ENCODE results near the gene CORO6. TPM values are rescaled to one million over a fixed set of nuclear protein-coding genes. Genes with fewer than 3 reads are reported as not detected.

CORO6 gene
- total and polyA plus RNA-seq, 2 of the 13 experiments (the other 11 are each of a cell fraction or from before 2014, with no cell fraction given): 0.42 to 0.82 TPM

DNA sequence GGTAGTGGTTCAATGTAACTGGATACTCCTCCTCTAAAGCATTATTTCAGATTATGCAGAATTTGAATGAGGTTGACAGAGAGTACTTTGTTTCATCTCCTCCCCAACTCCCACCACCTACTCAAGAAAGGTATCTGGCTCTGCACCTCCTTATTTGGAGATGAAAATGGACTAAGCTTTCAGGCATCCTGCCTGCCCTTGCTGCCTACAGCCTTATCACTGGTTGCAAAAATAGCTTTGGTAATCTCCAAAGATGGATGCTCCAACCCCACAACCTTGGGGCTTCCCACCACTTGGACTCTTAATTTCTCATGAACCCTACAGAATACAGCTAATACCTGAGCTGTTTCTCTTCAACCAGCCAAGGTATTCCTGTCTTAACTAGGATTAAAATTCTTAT is 45.3 kb upstream of the CORO6 start (continued):
- TF ChIP-seq, protein P1, sequence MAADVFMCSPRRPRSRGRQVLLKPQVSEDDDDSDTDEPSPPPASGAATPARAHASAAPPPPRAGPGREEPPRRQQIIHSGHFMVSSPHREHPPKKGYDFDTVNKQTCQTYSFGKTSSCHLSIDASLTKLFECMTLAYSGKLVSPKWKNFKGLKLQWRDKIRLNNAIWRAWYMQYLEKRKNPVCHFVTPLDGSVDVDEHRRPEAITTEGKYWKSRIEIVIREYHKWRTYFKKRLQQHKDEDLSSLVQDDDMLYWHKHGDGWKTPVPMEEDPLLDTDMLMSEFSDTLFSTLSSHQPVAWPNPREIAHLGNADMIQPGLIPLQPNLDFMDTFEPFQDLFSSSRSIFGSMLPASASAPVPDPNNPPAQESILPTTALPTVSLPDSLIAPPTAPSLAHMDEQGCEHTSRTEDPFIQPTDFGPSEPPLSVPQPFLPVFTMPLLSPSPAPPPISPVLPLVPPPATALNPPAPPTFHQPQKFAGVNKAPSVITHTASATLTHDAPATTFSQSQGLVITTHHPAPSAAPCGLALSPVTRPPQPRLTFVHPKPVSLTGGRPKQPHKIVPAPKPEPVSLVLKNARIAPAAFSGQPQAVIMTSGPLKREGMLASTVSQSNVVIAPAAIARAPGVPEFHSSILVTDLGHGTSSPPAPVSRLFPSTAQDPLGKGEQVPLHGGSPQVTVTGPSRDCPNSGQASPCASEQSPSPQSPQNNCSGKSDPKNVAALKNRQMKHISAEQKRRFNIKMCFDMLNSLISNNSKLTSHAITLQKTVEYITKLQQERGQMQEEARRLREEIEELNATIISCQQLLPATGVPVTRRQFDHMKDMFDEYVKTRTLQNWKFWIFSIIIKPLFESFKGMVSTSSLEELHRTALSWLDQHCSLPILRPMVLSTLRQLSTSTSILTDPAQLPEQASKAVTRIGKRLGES (CRISPR knock-in tag; IDR thresholded peaks at IDR 0.05; ENCODE audit: borderline replicate concordance): no peak
- no peak for TF ChIP-seq NR1H2 (CRISPR knock-in tag; IDR thresholded peaks at IDR 0.05; ENCODE audit: borderline replicate concordance, low read depth)
- TF ChIP-seq, protein P2, sequence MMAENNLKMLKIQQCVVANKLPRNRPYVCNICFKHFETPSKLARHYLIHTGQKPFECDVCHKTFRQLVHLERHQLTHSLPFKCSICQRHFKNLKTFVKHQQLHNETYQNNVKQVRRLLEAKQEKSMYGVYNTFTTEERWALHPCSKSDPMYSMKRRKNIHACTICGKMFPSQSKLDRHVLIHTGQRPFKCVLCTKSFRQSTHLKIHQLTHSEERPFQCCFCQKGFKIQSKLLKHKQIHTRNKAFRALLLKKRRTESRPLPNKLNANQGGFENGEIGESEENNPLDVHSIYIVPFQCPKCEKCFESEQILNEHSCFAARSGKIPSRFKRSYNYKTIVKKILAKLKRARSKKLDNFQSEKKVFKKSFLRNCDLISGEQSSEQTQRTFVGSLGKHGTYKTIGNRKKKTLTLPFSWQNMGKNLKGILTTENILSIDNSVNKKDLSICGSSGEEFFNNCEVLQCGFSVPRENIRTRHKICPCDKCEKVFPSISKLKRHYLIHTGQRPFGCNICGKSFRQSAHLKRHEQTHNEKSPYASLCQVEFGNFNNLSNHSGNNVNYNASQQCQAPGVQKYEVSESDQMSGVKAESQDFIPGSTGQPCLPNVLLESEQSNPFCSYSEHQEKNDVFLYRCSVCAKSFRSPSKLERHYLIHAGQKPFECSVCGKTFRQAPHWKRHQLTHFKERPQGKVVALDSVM (CRISPR knock-in tag; IDR thresholded peaks at IDR 0.05): no peak
- TF ChIP-seq ZNF224 (CRISPR knock-in tag; IDR thresholded peaks at IDR 0.05): no peak
- no peak for TF ChIP-seq TCF7 (IDR thresholded peaks at IDR 0.05; ENCODE audit: low read depth)
- no peak for TF ChIP-seq ZNF234 (CRISPR knock-in tag; conservative IDR thresholded peaks at IDR 0.05)
- TF ChIP-seq, protein P3, sequence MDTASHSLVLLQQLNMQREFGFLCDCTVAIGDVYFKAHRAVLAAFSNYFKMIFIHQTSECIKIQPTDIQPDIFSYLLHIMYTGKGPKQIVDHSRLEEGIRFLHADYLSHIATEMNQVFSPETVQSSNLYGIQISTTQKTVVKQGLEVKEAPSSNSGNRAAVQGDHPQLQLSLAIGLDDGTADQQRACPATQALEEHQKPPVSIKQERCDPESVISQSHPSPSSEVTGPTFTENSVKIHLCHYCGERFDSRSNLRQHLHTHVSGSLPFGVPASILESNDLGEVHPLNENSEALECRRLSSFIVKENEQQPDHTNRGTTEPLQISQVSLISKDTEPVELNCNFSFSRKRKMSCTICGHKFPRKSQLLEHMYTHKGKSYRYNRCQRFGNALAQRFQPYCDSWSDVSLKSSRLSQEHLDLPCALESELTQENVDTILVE (CRISPR knock-in tag; IDR thresholded peaks at IDR 0.05): no peak

DNA sequence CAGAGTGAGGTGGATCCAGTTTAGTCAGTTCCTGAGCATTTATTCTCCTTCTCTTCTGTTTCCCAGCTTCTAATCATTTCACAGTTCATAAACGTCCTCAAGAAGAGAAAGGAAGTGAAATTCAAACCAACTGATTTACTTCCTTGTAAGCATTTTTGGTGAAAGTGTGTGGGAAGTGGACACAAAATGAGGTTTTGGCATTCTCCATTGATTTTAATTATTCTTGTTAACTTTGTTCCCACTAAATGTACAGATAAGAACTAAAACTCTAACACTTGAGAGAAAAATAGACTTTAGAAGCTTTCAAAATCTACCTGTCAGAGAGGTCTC is 42.7 kb upstream of the CORO6 start:
- WGBS (ENCODE audit: low lambda C conversion rate): 61% methylated on average over 1 of the region's 1 CpG
- intact Hi-C loops (cut with micrococcal nuclease; ENCODE audit: unreplicated experiment): no loop called here
- DNase-seq (ENCODE audit: low spot score): no peak
- ATAC-seq: no peak
- Histone ChIP-seq H3K4me2 (ENCODE audit: low read depth, low read length) (no peak overlapping the region), H4K20me1 (ENCODE audit: insufficient read depth, low read length) (no peaks in the 10 kb centered on the region), H3K27me3 (ENCODE audit: control insufficient read depth in 1 of 2, insufficient read depth in 2 of 2, low read length in 2 of 2) (no peaks in the 10 kb centered on the region), H3K79me2 (ENCODE audit: insufficient read depth, low read length) (no peaks in the 10 kb centered on the region), H3K4me1 (ENCODE audit: insufficient read depth, low read length) (peaks cover 33% of the 10 kb centered on the region), H3K4me3 (replicated peaks in 1 of 3; ENCODE audit: insufficient read depth in 1 of 3, low read depth in 2 of 3, low read length in 3 of 3) (no peak overlapping the region), H2AFZ (ENCODE audit: low read length) (no peak overlapping the region), H3K27ac (ENCODE audit: extremely low read length, insufficient read depth, low read length) (no peak overlapping the region), H3K9me3 (ENCODE audit: low read length) (no peaks in the 10 kb centered on the region), H3K9ac (ENCODE audit: insufficient read depth, low read depth, low read length) (no peak overlapping the region), H3K36me3 (replicated peaks in 1 of 2; ENCODE audit: control insufficient read depth in 1 of 2, insufficient read depth in 2 of 2, low read length in 2 of 2) (peaks cover 2 to 6% of the 10 kb centered on the region in 2 experiments)
- ChIA-PET POLR2A (no interaction called here), CTCF (ENCODE audit: low intra/inter-chr PET ratio, low total read pairs) (no interaction called here)
- in situ Hi-C loops (cut with HindIII; ENCODE audit: extremely low pct_ligation_motif_present, low pct_unique_long_range_greater_than_20kb): no loop called here
- FAIRE-seq: no peak
- BruUV-seq (replicated peaks): no TSS peak
- TF ChIP-seq, protein P4, sequence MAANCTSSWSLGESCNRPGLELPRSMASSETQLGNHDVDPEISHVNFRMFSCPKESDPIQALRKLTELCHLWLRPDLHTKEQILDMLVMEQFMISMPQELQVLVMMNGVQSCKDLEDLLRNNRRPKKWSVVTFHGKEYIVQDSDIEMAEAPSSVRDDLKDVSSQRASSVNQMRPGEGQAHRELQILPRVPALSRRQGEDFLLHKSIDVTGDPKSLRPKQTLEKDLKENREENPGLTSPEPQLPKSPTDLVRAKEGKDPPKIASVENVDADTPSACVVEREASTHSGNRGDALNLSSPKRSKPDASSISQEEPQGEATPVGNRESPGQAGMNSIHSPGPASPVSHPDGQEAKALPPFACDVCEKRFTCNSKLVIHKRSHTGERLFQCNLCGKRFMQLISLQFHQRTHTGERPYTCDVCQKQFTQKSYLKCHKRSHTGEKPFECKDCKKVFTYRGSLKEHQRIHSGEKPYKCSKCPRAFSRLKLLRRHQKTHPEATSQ (CRISPR knock-in tag; IDR thresholded peaks at IDR 0.05; ENCODE audit: borderline replicate concordance): no peak
- TF ChIP-seq SMAD9 (CRISPR knock-in tag; IDR thresholded peaks at IDR 0.05) (no peak), NR3C1 (CRISPR knock-in tag; IDR thresholded peaks at IDR 0.05) (no peak), RBM22 (optimal IDR thresholded peaks at IDR 0.05; ENCODE audit: low read length) (no peak)
